Testis (tissue), 2 donors: ENCODE data around the gene FAM120AOS.

ENCODE experiments used
- POLR2A ChIP-seq: fragments of 450-650 bp; IDR thresholded peaks from one replicate; pipeline ENCODE4 v1.6.1; 2017; ENCODE audit warnings: antibody characterized with exemption, mild to moderate bottlenecking, moderate library complexity
- TF ChIP-seq, protein P1 (sequence below), 3 experiments: fragments of 450-650 bp in 2 of 3; fragments of 200-600 bp in 1 of 3; sonication (generic) in 1 of 3; IDR thresholded peaks; one replicate each; pipeline ENCODE4 v1.5.1; 2016 to 2019; ENCODE audit warnings: antibody characterized with exemption in 3 of 3, mild to moderate bottlenecking in 2 of 3, moderate library complexity in 1 of 3

- no peak for TF ChIP-seq POLR2A
- TF ChIP-seq, protein P1, sequence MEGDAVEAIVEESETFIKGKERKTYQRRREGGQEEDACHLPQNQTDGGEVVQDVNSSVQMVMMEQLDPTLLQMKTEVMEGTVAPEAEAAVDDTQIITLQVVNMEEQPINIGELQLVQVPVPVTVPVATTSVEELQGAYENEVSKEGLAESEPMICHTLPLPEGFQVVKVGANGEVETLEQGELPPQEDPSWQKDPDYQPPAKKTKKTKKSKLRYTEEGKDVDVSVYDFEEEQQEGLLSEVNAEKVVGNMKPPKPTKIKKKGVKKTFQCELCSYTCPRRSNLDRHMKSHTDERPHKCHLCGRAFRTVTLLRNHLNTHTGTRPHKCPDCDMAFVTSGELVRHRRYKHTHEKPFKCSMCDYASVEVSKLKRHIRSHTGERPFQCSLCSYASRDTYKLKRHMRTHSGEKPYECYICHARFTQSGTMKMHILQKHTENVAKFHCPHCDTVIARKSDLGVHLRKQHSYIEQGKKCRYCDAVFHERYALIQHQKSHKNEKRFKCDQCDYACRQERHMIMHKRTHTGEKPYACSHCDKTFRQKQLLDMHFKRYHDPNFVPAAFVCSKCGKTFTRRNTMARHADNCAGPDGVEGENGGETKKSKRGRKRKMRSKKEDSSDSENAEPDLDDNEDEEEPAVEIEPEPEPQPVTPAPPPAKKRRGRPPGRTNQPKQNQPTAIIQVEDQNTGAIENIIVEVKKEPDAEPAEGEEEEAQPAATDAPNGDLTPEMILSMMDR (IDR thresholded peaks at IDR 0.05), result no peak
Observed at GRCh38 chr9:93422977-93423616, 30.3 kb downstream of the FAM120AOS start.
